Ammon's horn (tissue), 1 donor: ENCODE results near the gene BUD23.

ENCODE experiments used
- DNase-seq: peaks from one replicate; pipeline ENCODE4 v3.0.0-alpha.2; 2016; ENCODE audit warnings: low spot score

BUD23 gene

GRCh38 chr7:73742753-73743641 lies 59.6 kb downstream of the BUD23 start:
- peak; percentile 48 for DNase-seq

- DNase-seq: no peak
These were observed 63.0 kb downstream of the BUD23 start for GRCh38 chr7:73746378-73746777.
